ENCODE data around the gene NACAD.

DNA sequence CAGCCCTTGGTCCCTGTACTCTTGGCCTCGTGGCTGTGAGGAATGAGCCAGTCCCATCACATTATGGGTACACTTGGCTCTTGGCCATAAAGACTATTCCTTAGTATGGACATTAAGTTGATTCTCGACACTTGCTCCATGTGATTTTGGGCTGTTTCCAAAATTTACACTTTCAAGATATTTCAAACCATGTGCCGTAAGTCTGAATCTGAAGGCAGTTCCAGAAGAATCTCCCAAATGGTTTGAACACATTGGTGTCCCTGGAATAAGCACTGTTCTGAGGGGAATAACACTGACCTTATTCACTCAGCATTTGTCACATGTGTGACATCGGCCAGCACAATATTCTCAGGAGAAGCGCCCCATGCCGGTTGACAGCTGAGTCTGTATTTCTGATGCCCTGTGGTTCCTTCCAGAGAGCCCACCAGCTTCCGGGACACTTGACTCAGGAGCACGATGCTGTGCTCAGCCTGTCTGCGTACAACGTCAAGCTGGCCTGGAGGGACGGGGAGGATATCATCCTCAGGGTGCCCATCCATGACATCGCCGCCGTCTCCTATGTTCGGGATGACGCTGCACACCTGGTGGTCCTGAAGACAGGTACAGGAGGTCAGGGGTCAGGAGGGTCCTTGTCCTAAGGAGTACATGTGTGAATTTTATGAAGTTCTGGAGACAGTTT, 24.6 kb downstream of the NACAD start:
- TF ChIP-seq, protein P1, sequence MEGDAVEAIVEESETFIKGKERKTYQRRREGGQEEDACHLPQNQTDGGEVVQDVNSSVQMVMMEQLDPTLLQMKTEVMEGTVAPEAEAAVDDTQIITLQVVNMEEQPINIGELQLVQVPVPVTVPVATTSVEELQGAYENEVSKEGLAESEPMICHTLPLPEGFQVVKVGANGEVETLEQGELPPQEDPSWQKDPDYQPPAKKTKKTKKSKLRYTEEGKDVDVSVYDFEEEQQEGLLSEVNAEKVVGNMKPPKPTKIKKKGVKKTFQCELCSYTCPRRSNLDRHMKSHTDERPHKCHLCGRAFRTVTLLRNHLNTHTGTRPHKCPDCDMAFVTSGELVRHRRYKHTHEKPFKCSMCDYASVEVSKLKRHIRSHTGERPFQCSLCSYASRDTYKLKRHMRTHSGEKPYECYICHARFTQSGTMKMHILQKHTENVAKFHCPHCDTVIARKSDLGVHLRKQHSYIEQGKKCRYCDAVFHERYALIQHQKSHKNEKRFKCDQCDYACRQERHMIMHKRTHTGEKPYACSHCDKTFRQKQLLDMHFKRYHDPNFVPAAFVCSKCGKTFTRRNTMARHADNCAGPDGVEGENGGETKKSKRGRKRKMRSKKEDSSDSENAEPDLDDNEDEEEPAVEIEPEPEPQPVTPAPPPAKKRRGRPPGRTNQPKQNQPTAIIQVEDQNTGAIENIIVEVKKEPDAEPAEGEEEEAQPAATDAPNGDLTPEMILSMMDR (IDR thresholded peaks at IDR 0.05) = no peak
- TF ChIP-seq POLR2A (IDR thresholded peaks at IDR 0.05) = no peak
